Head of caudate nucleus (tissue), 42 donors: ENCODE data around the gene DEPDC5.

Source experiments
- DNase-seq, 42 donors: peaks; one replicate each; pipeline versions ENCODE4 v3.0.0 to v3.0.0-alpha.2; 2020 to 2021; ENCODE audit warnings: mixed read lengths in 7 of 42
- intact Hi-C: fragments of 100-400 bp; cut with DNase I; formaldehyde crosslinking; loops from one replicate; pipeline ENCODE4 v1.15.0; 2022

Gene DEPDC5

GRCh38 chr22:31905356-31905755, 151.5 kb downstream of the DEPDC5 start:
- no peak for DNase-seq
- intact Hi-C loops = no loop called here

DNA sequence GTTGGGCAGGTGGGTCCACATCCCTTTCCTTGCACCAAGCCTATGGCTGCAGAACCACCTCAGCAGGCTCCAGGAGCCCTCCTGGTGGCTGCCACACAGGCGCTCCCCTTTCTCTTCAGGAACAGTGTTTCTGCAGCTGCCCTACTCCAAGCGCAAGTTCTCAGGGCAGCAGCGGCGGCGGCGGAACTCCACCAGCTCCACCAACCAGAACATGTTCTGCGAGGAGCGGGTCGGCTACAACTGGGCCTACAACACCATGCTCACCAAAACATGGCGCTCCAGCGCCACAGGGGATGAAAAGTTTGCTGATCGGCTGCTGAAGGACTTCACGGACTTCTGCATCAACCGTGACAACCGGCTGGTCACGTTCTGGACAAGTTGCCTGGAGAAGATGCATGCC, 152.3 kb downstream of the DEPDC5 start:
- intact Hi-C loops = no loop called here
- DNase-seq = no peak

DNA sequence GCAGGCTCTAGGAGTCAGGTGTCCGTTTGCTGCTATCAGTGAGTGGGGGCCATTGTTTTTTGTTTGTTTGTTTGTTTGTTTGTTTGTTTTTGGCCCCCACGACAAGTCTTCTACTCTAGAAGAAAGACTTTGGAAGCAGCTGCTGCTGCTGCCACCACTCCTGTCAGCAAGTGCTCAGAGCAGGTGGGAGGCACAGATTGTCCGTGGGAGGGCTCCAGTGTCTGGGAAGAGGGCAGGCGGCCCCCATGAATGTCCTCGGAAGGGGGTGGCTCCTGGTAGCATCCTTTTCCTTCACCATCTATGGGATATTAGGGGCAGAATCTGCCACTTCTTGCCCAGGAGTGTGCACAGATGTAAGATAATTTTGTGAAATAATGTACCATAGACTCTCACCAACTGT, 152.8 kb downstream of the DEPDC5 start:
- intact Hi-C loops = no loop called here
- DNase-seq = no peak

GRCh38 chr22:31909977-31910376, 156.2 kb downstream of the DEPDC5 start:
- no peak for DNase-seq
- intact Hi-C loops = no loop called here

GRCh38 chr22:31911565-31912406, 158.0 kb downstream of the DEPDC5 start:
- intact Hi-C loops = no loop called here
- no peak for DNase-seq

- intact Hi-C loops = no loop called here
- no peak for DNase-seq
Observed at GRCh38 chr22:31912407-31912743, 158.6 kb downstream of the DEPDC5 start.

GRCh38 chr22:31915586-31915985, 161.8 kb downstream of the DEPDC5 start:
- intact Hi-C loops = no loop called here
- DNase-seq = no peak

DNA sequence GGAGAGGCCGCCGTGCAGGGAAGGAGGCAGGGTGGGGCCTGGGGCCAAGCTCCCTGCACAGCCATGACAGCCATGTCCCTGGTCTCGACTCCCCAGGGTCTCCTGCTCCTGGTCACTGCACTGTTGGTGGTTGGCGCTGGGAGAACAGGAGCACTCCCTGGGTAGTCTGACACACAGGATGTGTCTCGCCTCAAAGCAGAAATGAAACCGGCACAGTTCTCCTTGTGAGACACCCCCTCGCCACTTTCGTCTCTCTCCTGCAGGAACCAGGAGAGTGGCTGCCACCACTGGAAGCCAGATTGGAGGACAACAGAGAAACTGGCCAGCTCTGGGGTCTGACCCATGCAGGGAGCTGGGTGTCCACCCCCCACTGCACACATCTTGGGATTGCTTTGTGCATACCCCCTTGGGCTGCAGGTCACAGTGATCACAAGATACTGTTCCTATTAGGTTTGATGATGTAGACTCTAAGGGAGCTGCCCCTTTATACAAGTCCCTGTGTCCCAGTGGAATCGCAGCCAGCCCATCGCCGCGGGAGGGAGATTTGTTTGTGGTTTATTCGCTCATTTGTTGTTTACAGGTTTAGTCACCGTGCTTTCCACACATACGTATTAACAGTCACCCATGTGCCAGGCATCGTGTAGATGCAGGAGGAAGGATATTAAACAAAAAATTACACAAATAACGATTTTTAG, 163.6 kb downstream of the DEPDC5 start:
- peak in 34 of 42 donors; percentile 17 to 74 (median 46) for DNase-seq
- intact Hi-C loops = no loop called here

GRCh38 chr22:31919730-31920129, 165.9 kb downstream of the DEPDC5 start:
- intact Hi-C loops = no loop called here
- no peak for DNase-seq

DNA sequence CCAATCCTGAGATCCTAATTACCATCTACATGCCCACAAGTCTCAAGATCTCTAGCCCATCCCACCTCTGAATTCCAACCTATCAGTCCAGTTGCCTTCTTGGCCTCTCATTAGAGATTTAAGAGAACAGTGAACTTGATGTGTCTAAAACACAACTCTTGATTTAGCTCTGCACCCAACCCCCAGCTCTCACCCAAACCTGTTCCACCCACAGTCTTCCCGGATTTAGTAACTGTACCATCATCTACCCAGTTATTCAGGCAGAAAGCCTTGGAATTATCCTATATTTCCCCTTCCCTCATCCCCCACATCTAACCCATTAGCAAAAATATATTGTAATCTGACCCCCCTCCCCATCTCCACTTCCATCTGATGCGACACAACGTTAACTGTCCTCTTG, 166.5 kb downstream of the DEPDC5 start:
- DNase-seq = peak in 25 of 42 donors; percentile 37 to 84 (median 56)
- intact Hi-C loops = no loop called here

DNA sequence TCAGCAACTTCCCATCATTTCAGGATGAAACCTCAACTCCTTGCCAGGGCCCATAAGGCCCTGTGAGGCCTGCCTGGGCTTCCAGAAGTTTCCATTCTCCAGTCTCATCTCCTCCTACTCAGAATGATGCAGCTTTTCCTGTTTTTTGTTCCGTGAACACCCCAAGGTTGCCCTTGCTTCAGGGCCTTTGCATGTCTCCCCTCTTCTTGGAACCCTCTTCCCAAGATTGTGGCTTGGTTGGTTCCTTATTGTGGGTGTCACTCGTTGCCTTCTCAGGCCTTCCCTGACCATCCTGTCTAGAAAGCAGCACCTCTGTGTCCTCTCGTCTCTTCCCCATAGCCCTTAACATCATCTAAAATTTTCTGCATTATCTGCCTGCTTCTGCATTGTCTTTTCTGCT, 167.3 kb downstream of the DEPDC5 start:
- no peak for DNase-seq
- intact Hi-C loops = no loop called here

GRCh38 chr22:31922534-31922933, 168.7 kb downstream of the DEPDC5 start:
- intact Hi-C loops = no loop called here
- no peak for DNase-seq

DNA sequence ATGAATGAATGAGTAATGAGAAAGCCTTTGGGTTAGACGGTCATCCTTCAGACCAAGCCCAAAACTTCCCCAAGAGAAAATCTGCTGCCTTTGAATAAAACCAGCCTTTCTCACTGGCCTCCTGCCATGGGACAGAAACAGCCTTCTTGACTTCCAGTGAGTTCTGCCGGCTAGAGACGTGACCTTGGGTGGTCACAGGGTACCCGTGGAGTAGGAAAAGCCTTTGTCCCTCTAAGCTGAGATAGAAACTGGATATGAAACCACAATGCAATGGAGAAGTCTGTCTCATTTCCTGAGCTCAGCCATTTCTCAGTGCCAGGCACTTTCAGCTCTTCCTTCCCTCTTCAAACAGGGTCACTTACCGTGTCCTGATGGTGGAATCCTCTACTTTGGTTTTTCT, 169.3 kb downstream of the DEPDC5 start:
- intact Hi-C loops = no loop called here
- peak in 18 of 42 donors; percentile 32 to 67 (median 48) for DNase-seq

GRCh38 chr22:31923747-31924146, 169.9 kb downstream of the DEPDC5 start:
- DNase-seq = no peak
- intact Hi-C loops = no loop called here

- intact Hi-C loops = no loop called here
- DNase-seq = no peak
Observed at GRCh38 chr22:31925056-31925455, 171.2 kb downstream of the DEPDC5 start.

- no peak for DNase-seq
- intact Hi-C loops = no loop called here
Observed at GRCh38 chr22:31926024-31926423, 172.2 kb downstream of the DEPDC5 start.

DNA sequence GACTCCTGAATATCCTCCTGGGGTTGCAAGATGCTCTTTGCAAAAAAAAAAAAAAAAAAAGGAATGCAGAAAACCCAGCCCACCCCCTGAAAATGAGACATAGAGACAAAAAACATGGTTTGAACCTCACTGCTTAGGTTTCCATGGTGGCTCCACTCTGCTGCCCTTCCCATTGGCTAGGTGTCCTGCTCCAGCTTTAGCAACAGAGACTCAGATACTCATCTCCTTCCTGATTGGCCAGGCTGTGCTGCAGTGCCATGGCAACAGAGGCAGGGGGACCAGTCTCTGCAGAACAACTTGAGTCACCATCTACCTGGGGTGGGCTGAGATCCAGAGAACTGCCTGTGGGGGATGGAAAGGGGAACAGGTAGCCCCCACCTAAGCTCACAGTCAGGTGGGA, 173.2 kb downstream of the DEPDC5 start:
- peak; percentile 63 to 97 (median 84) for DNase-seq
- intact Hi-C loops = no loop called here

- intact Hi-C loops = no loop called here
- no peak for DNase-seq
Observed at GRCh38 chr22:31927562-31927961, 173.7 kb downstream of the DEPDC5 start.

- intact Hi-C loops = no loop called here
- peak in 37 of 42 donors; percentile 16 to 78 (median 54) for DNase-seq
Observed at GRCh38 chr22:31929167-31929930, 175.5 kb downstream of the DEPDC5 start.

DNA sequence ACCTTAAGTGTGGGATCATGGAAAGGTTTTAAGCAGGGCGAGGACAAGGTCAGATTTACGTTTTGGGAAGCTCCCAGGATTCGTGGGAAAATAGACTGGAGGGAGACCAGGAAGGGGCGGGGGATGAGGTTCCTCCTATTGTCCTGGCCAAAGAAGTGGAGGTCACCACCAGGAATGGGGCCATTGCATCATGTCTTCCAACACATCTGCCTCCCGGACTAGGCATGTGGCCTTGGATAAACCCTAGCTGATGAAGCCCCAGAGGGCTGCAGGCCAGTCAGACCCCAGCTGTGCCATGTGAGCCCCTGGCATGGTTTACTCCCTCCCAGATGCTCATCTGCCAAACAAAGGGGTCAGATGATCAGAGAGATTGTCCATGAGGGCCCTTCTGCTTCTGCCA, 179.0 kb downstream of the DEPDC5 start:
- no peak for DNase-seq
- intact Hi-C loops = no loop called here
